GM12892 (cell line): ENCODE data around the gene LILRB3.

ENCODE experiments used
- POLR2A ChIP-seq: IDR thresholded peaks from 2 replicates; pipeline ENCODE4 v1.6.1; 2011; ENCODE audit warnings: low read depth, low read length, control low read depth
- POLR2AphosphoS5 ChIP-seq: IDR thresholded peaks from 2 replicates; pipeline ENCODE4 v1.6.1; 2011; ENCODE audit warnings: low read depth, low read length, control low read depth

DNA sequence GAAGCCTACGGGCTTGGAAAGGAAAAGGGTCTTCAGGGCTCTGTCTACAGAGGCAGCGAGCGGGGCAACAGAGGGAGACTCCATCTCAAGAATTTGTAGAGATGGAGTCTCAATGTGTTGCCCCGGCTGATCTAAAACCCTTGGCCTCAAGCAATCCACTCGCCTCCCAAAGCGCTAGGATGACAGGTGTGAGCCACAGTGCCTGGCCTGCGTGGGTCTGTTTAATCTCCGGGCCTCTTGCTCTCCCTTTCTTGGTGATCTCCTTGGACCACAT, 14.1 kb downstream of the LILRB3 start:
- TF ChIP-seq POLR2A: no peak
- TF ChIP-seq POLR2AphosphoS5: no peak
